Measurements from ENCODE around the gene EIF3F. TPM values are rescaled to one million over a fixed set of nuclear protein-coding genes. Genes with fewer than 3 reads are reported as not detected.

The EIF3F gene
- total and polyA plus RNA-seq, 8 donors, result 102 to 580 (median 189) TPM

- 67 to 86% (median 75%) methylated on average over 4 of the region's 4 CpGs for WGBS, 5 donors
- DNase-seq, result no peak
- Histone ChIP-seq H3K9me3 (no peaks in the 10 kb centered on the region), H3K27ac (no peak overlapping the region), H3K27me3 (peaks cover 0 to 26% (median 0%) of the 10 kb centered on the region in 3 donors), H3K4me1 (peaks cover 7 to 12% (median 8%) of the 10 kb centered on the region in 4 donors), H3K36me3 (no peaks in the 10 kb centered on the region), H3K4me3 (no peak overlapping the region)
- TF ChIP-seq, protein P1, sequence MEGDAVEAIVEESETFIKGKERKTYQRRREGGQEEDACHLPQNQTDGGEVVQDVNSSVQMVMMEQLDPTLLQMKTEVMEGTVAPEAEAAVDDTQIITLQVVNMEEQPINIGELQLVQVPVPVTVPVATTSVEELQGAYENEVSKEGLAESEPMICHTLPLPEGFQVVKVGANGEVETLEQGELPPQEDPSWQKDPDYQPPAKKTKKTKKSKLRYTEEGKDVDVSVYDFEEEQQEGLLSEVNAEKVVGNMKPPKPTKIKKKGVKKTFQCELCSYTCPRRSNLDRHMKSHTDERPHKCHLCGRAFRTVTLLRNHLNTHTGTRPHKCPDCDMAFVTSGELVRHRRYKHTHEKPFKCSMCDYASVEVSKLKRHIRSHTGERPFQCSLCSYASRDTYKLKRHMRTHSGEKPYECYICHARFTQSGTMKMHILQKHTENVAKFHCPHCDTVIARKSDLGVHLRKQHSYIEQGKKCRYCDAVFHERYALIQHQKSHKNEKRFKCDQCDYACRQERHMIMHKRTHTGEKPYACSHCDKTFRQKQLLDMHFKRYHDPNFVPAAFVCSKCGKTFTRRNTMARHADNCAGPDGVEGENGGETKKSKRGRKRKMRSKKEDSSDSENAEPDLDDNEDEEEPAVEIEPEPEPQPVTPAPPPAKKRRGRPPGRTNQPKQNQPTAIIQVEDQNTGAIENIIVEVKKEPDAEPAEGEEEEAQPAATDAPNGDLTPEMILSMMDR (IDR thresholded peaks at IDR 0.05), result no peak
- TF ChIP-seq POLR2AphosphoS5 (IDR thresholded peaks at IDR 0.05), result no peak
- no peak for TF ChIP-seq EP300 (IDR thresholded peaks at IDR 0.05)
- no peak for TF ChIP-seq POLR2A (IDR thresholded peaks at IDR 0.05)
- intact Hi-C loops (cut with DNase I; ENCODE audit: low total_unique reads), result no loop called here
Observed at GRCh38 chr11:8028766-8029165, 41.6 kb downstream of the EIF3F start.

GRCh38 chr11:8030526-8031247 lies 43.5 kb downstream of the EIF3F start:
- no peaks in the 10 kb centered on the region for H3K36me3 ChIP-seq
- DNase-seq, result no peak
- no peak overlapping the region for H3K27ac ChIP-seq
- H3K4me1 ChIP-seq, result peaks cover 7 to 12% (median 8%) of the 10 kb centered on the region in 4 donors
- no peak overlapping the region for H3K4me3 ChIP-seq
- 76 to 88% (median 82%) methylated on average over 8 of the region's 8 CpGs for WGBS, 5 donors
- H3K9me3 ChIP-seq, result no peaks in the 10 kb centered on the region
- TF ChIP-seq, protein P1 (IDR thresholded peaks at IDR 0.05), result no peak
- TF ChIP-seq EP300 (IDR thresholded peaks at IDR 0.05) (no peak), POLR2AphosphoS5 (IDR thresholded peaks at IDR 0.05) (no peak), POLR2A (IDR thresholded peaks at IDR 0.05) (no peak)
- peaks cover 0 to 26% (median 0%) of the 10 kb centered on the region in 3 donors for H3K27me3 ChIP-seq
- intact Hi-C loops (cut with DNase I; ENCODE audit: low total_unique reads), result no loop called here

- H3K27me3 ChIP-seq, result peaks cover 0 to 26% (median 0%) of the 10 kb centered on the region in 3 donors
- H3K36me3 ChIP-seq, result no peaks in the 10 kb centered on the region
- H3K27ac ChIP-seq, result no peak overlapping the region
- intact Hi-C loops (cut with DNase I; ENCODE audit: low total_unique reads), result no loop called here
- TF ChIP-seq, protein P1 (IDR thresholded peaks at IDR 0.05), result no peak
- no peak for TF ChIP-seq POLR2A (IDR thresholded peaks at IDR 0.05)
- no peak for TF ChIP-seq EP300 (IDR thresholded peaks at IDR 0.05)
- no peak for TF ChIP-seq POLR2AphosphoS5 (IDR thresholded peaks at IDR 0.05)
- WGBS, 5 donors, result 74 to 83% (median 76%) methylated on average over 15 to 32 of the region's 32 CpGs
- no peaks in the 10 kb centered on the region for H3K9me3 ChIP-seq
- H3K4me1 ChIP-seq, result peaks cover 7 to 12% (median 8%) of the 10 kb centered on the region in 4 donors
- H3K4me3 ChIP-seq, result no peak overlapping the region
- DNase-seq, result no peak
Observed at GRCh38 chr11:8031248-8032115, 44.3 kb downstream of the EIF3F start.

- DNase-seq, result no peak
- Histone ChIP-seq H3K36me3 (no peaks in the 10 kb centered on the region), H3K9me3 (no peaks in the 10 kb centered on the region), H3K4me1 (peaks cover 7 to 12% (median 8%) of the 10 kb centered on the region in 4 donors), H3K27me3 (peaks cover 0 to 26% (median 0%) of the 10 kb centered on the region in 3 donors), H3K27ac (no peak overlapping the region), H3K4me3 (no peak overlapping the region)
- intact Hi-C loops (cut with DNase I; ENCODE audit: low total_unique reads), result no loop called here
- 83 to 88% (median 86%) methylated on average over 8 to 10 of the region's 10 CpGs for WGBS, 5 donors
- TF ChIP-seq POLR2AphosphoS5 (IDR thresholded peaks at IDR 0.05) (no peak), EP300 (IDR thresholded peaks at IDR 0.05) (no peak), POLR2A (IDR thresholded peaks at IDR 0.05) (no peak)
- TF ChIP-seq, protein P1 (IDR thresholded peaks at IDR 0.05), result no peak
Observed at GRCh38 chr11:8032122-8032521, 45.0 kb downstream of the EIF3F start.

Measured in stomach (tissue), 9 donors.